Suprapubic skin (tissue), 4 donors: ENCODE data around the gene SLC6A19. TPM values are rescaled to one million over a fixed set of nuclear protein-coding genes. Genes with fewer than 3 reads are reported as not detected.

ENCODE experiments used
- DNase-seq, 2 donors: peaks; one replicate each; pipeline ENCODE4 v3.0.0-alpha.2; 2019; ENCODE audit warnings: low spot score in 2 of 2
- H3K27ac ChIP-seq: fragments of 200-600 bp; sonication (generic); one replicate; pipeline ENCODE4 v1.5.1; 2019
- H3K27me3 ChIP-seq: fragments of 200-600 bp; sonication (generic); one replicate; pipeline ENCODE4 v1.5.1; 2019
- H3K36me3 ChIP-seq: fragments of 200-600 bp; sonication (generic); one replicate; pipeline ENCODE4 v1.5.1; 2019
- H3K4me1 ChIP-seq: fragments of 200-600 bp; sonication (generic); one replicate; pipeline ENCODE4 v1.5.1; 2019
- H3K4me3 ChIP-seq: fragments of 200-600 bp; sonication (generic); one replicate; pipeline ENCODE4 v1.5.1; 2019; ENCODE audit warnings: mild to moderate bottlenecking
- H3K9me3 ChIP-seq: fragments of 200-600 bp; sonication (generic); one replicate; pipeline ENCODE4 v1.5.1; 2019
- EP300 ChIP-seq: sonication (generic); formaldehyde crosslinking; IDR thresholded peaks from one replicate; pipeline ENCODE4 v1.6.1; 2017; ENCODE audit warnings: antibody characterized with exemption
- POLR2A ChIP-seq, 2 donors: fragments of 450-650 bp; IDR thresholded peaks; one replicate each; pipeline ENCODE4 v1.6.1; 2017; ENCODE audit warnings: antibody characterized with exemption in 2 of 2, mild to moderate bottlenecking in 2 of 2, moderate library complexity in 2 of 2
- POLR2AphosphoS5 ChIP-seq, 3 donors: sonication (generic); formaldehyde crosslinking; IDR thresholded peaks; one replicate each; pipeline ENCODE4 v1.6.1; 2017; ENCODE audit warnings: antibody characterized with exemption in 3 of 3
- WGBS: methylation state at CpG from one replicate; pipeline ENCODE4 v1.1.5; 2018; 5-methylcytosine and 5-hydroxymethylcytosine counted together
- total RNA-seq, 4 donors: library from RNA; depleted of rRNA; stranded (reverse); fragments of >200 nt; gene quantifications; one replicate each; pipeline ENCODE4 v1.1.0, GENCODE V29; 2016
- TF ChIP-seq, protein P1 (sequence below), 2 donors: fragments of 200-600 bp in 1 of 2; fragments of 450-650 bp in 1 of 2; sonication (generic) in 1 of 2; IDR thresholded peaks; one replicate each; pipeline ENCODE4 v1.5.1; 2016 to 2019; ENCODE audit warnings: antibody characterized with exemption in 2 of 2, mild to moderate bottlenecking in 1 of 2, moderate library complexity in 1 of 2

Gene SLC6A19
- total RNA-seq, 4 donors from 2014 or later, result 0.23 TPM; not detected in 3

DNA sequence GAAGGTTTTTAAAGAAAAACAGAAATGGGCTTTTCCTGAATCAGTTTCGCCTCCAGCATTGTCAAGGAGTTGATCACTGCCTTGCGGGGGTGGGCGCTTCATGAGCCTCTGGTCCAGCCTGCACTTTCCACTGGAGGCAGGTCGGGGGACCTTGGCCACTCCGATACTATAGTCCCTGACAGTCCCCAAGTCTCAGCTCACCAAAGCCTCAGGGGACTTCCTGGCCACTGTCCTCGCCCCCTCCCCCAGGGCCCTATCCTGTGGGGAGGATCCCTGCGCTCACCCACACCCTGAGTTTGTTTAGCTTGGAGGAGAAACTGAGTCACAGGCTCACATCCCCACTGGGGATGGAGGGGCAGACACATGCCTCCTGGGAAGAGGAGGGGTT is 1.4 kb downstream of the SLC6A19 start:
- Histone ChIP-seq H3K27ac (no peak overlapping the region), H3K9me3 (no peaks in the 10 kb centered on the region), H3K4me3 (no peak overlapping the region), H3K36me3 (no peaks in the 10 kb centered on the region), H3K27me3 (peaks cover 99% of the 10 kb centered on the region), H3K4me1 (no peaks in the 10 kb centered on the region)
- TF ChIP-seq, protein P1, sequence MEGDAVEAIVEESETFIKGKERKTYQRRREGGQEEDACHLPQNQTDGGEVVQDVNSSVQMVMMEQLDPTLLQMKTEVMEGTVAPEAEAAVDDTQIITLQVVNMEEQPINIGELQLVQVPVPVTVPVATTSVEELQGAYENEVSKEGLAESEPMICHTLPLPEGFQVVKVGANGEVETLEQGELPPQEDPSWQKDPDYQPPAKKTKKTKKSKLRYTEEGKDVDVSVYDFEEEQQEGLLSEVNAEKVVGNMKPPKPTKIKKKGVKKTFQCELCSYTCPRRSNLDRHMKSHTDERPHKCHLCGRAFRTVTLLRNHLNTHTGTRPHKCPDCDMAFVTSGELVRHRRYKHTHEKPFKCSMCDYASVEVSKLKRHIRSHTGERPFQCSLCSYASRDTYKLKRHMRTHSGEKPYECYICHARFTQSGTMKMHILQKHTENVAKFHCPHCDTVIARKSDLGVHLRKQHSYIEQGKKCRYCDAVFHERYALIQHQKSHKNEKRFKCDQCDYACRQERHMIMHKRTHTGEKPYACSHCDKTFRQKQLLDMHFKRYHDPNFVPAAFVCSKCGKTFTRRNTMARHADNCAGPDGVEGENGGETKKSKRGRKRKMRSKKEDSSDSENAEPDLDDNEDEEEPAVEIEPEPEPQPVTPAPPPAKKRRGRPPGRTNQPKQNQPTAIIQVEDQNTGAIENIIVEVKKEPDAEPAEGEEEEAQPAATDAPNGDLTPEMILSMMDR (IDR thresholded peaks at IDR 0.05), result no peak
- TF ChIP-seq EP300, result no peak
- no peak for TF ChIP-seq POLR2AphosphoS5 (IDR thresholded peaks at IDR 0.05)
- TF ChIP-seq POLR2A (IDR thresholded peaks at IDR 0.05), result no peak
- DNase-seq, result no peak
- 68% methylated on average over 4 of the region's 7 CpGs for WGBS

DNA sequence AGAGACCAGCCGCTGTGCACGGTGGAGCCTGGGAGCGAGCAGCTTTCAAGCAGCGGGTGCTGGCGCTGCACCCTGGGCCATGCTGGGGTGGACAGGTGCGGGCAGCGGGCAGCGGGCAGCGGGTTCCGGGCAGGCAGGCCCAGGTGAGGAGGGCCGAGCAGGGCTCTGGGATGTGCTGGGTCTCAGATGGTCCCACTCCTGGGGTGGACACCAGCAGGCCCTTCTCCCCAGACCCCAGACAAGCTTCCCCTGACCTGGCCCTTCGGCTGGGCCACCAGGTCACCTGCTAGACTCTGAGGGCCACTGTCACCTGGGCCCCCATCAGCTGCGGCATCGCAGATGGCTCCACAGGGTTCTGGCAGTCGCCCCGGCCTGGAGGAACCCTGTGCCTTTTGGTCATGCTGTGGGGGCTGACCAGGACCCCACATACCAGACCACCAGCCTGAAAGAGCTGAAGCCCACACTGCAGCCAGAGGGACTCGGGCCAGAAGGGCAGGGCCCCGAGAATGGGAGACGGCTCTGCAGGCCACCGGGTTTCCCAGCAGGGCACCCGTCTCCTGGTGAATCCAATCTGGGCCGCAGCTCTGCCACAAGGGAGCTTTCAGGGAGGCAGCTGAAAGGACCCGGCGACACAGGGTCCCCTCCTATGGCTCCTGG is 2.0 kb downstream of the SLC6A19 start:
- no peaks in the 10 kb centered on the region for H3K36me3 ChIP-seq
- TF ChIP-seq POLR2A (IDR thresholded peaks at IDR 0.05) (no peak), POLR2AphosphoS5 (IDR thresholded peaks at IDR 0.05) (no peak), EP300 (no peak)
- TF ChIP-seq, protein P1 (IDR thresholded peaks at IDR 0.05), result no peak
- WGBS, result no CpG with 5 or more reads among the region's 24 CpGs
- peaks cover 99% of the 10 kb centered on the region for H3K27me3 ChIP-seq
- H3K4me1 ChIP-seq, result no peaks in the 10 kb centered on the region
- no peak overlapping the region for H3K4me3 ChIP-seq
- no peak for DNase-seq
- no peaks in the 10 kb centered on the region for H3K9me3 ChIP-seq
- H3K27ac ChIP-seq, result no peak overlapping the region

- TF ChIP-seq POLR2A (IDR thresholded peaks at IDR 0.05) (no peak), EP300 (no peak), POLR2AphosphoS5 (IDR thresholded peaks at IDR 0.05) (no peak)
- H3K4me1 ChIP-seq, result no peaks in the 10 kb centered on the region
- no peaks in the 10 kb centered on the region for H3K36me3 ChIP-seq
- no peak overlapping the region for H3K4me3 ChIP-seq
- H3K27ac ChIP-seq, result no peak overlapping the region
- H3K27me3 ChIP-seq, result peaks cover 94% of the 10 kb centered on the region
- no peak for DNase-seq
- no peaks in the 10 kb centered on the region for H3K9me3 ChIP-seq
- WGBS, result 83% methylated on average over 10 of the region's 25 CpGs
Measured at GRCh38 chr5:1203968-1204692, 2.7 kb downstream of the SLC6A19 start.

GRCh38 chr5:1204693-1205242 is 3.4 kb downstream of the SLC6A19 start:
- no peak for DNase-seq
- TF ChIP-seq POLR2AphosphoS5 (IDR thresholded peaks at IDR 0.05) (no peak), POLR2A (IDR thresholded peaks at IDR 0.05) (no peak), EP300 (no peak)
- TF ChIP-seq, protein P1 (IDR thresholded peaks at IDR 0.05), result no peak
- H3K27me3 ChIP-seq, result peaks cover 87% of the 10 kb centered on the region
- no peaks in the 10 kb centered on the region for H3K9me3 ChIP-seq
- 38% methylated on average over 12 of the region's 18 CpGs for WGBS
- no peak overlapping the region for H3K4me3 ChIP-seq
- H3K27ac ChIP-seq, result no peak overlapping the region
- H3K4me1 ChIP-seq, result no peaks in the 10 kb centered on the region
- no peaks in the 10 kb centered on the region for H3K36me3 ChIP-seq

GRCh38 chr5:1205255-1206180 is 4.1 kb downstream of the SLC6A19 start:
- 66% methylated on average over 11 of the region's 11 CpGs for WGBS
- no peaks in the 10 kb centered on the region for H3K36me3 ChIP-seq
- no peaks in the 10 kb centered on the region for H3K4me1 ChIP-seq
- no peaks in the 10 kb centered on the region for H3K9me3 ChIP-seq
- H3K4me3 ChIP-seq, result no peak overlapping the region
- no peak for DNase-seq
- H3K27ac ChIP-seq, result no peak overlapping the region
- TF ChIP-seq, protein P1 (IDR thresholded peaks at IDR 0.05), result no peak
- TF ChIP-seq POLR2A (IDR thresholded peaks at IDR 0.05) (no peak), EP300 (no peak), POLR2AphosphoS5 (IDR thresholded peaks at IDR 0.05) (no peak)
- peaks cover 80% of the 10 kb centered on the region for H3K27me3 ChIP-seq
